SIG-M5 (cell line): Measurements from ENCODE around the gene IDH3A.
A peak's percentile ranks its signal among the peaks of the same experiment; 100 is the strongest.

Experiments used
- DNase-seq: peaks from one replicate; lab custom pipeline; 2025; lab: John Stamatoyannopoulos, UW

Gene IDH3A

GRCh38 chr15:78168608-78169007, 19.4 kb downstream of the IDH3A start:
- no peak for DNase-seq

- DNase-seq = peak; percentile 29
These were observed 21.9 kb downstream of the IDH3A start for GRCh38 chr15:78170848-78171773.

GRCh38 chr15:78171864-78172472, 22.8 kb downstream of the IDH3A start:
- no peak for DNase-seq

GRCh38 chr15:78174401-78174800, 25.2 kb downstream of the IDH3A start:
- DNase-seq = no peak

GRCh38 chr15:78175330-78175729, 26.2 kb downstream of the IDH3A start:
- no peak for DNase-seq

- no peak for DNase-seq
These were observed 28.3 kb downstream of the IDH3A start for GRCh38 chr15:78177447-78177873.

GRCh38 chr15:78178064-78178463, 28.9 kb downstream of the IDH3A start:
- DNase-seq = no peak

- no peak for DNase-seq
These were observed 30.2 kb downstream of the IDH3A start for GRCh38 chr15:78179286-78179840.

- no peak for DNase-seq
These were observed 30.7 kb downstream of the IDH3A start for GRCh38 chr15:78179906-78180305.

- no peak for DNase-seq
These were observed 33.2 kb downstream of the IDH3A start for GRCh38 chr15:78182336-78182700.

GRCh38 chr15:78182821-78183220, 33.7 kb downstream of the IDH3A start:
- no peak for DNase-seq

GRCh38 chr15:78192826-78193594, 43.8 kb downstream of the IDH3A start:
- DNase-seq = no peak

GRCh38 chr15:78193731-78194567, 44.8 kb downstream of the IDH3A start:
- no peak for DNase-seq

- DNase-seq = no peak
These were observed 45.4 kb downstream of the IDH3A start for GRCh38 chr15:78194568-78194925.

- DNase-seq = no peak
These were observed 46.6 kb downstream of the IDH3A start for GRCh38 chr15:78195735-78196201.

- no peak for DNase-seq
These were observed 48.5 kb downstream of the IDH3A start for GRCh38 chr15:78197632-78198031.

GRCh38 chr15:78200276-78200930, 51.2 kb downstream of the IDH3A start:
- no peak for DNase-seq

- no peak for DNase-seq
These were observed 52.4 kb downstream of the IDH3A start for GRCh38 chr15:78201281-78202190.

- no peak for DNase-seq
These were observed 54.4 kb downstream of the IDH3A start for GRCh38 chr15:78203346-78204225.
